ENCODE measurements around the gene DNAJA1. TPM values are rescaled to one million over a fixed set of nuclear protein-coding genes. Genes with fewer than 3 reads are reported as not detected.
"Not testable (repeated sequence)": the region's sequence is repeated elsewhere in the genome, so short reads cannot be mapped to it uniquely, and the experiment has no call there.

Gene DNAJA1
- 118 TPM for polyA plus RNA-seq (2013, experiment 1 of 2; ENCODE audit: insufficient read length)
- 113 TPM for polyA plus RNA-seq (2013, experiment 2 of 2; ENCODE audit: insufficient read length)

GRCh38 chr9:33024966-33025571 is at the start of gene DNAJA1:
Gene DNAJA1, plus strand, starts transcription at chr9:33025273. Its CDS starts 1,212 bp downstream, at chr9:33026485.
- DNase-seq: peak; percentile 95

GRCh38 chr9:32978051-32978450 is 47.0 kb upstream of the DNAJA1 start:
- no peak for DNase-seq

GRCh38 chr9:32986971-32987370 is 38.1 kb upstream of the DNAJA1 start:
- DNase-seq: peak; percentile 12

GRCh38 chr9:32989660-32990059 is 35.4 kb upstream of the DNAJA1 start:
- no peak for DNase-seq

DNA sequence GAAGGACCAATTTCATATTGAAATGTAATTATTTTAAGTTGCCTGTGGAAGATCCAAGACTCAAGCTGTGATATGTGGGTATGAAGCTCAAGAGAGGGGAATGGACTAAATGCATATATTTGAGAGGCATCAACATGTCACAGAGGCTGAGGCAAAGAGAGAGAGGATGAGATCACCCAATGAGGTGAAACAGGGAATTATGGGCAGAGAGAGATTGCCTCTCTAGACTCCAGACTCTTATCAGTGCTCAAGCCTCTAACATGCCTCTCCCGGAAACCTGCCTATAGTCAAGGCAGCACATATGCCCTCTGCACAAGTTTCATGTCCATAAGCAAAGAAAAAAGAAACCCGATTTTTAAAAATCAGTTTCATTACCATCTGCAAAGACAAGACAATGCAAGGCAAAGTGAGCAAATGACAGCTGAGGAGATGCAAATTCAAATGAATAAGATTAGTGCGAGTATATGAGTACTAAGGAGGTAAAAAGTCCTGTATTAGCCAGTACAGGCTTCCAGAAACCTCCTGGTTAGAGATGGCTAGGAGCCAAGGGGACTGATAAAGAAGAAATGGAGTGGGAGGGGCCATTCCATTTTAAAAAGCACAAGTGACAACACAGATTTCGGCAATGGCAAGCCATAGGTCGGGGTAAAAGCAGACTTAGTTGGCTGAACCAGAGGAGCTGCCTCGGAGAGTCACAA is 33.0 kb upstream of the DNAJA1 start:
- no peak for DNase-seq

GRCh38 chr9:32992595-32993238 is 32.4 kb upstream of the DNAJA1 start:
- DNase-seq: no peak

DNA sequence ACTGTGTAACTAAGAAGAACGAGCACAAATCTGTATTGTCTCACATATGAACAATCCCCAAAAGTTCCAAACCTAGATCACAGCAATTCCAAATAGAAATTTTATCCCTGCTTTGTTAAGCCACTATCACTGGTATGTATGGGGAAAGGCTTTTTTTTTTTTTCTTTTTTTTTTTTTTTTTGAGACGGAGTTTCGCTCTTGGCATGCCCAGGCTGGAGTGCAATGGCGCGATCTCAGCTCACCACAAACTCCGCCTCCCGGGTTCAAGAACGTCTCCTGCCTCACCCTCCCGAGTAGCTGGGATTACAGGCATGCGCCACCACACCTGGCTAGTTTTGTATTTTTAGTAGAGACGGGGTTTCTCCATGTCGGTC is 24.4 kb upstream of the DNAJA1 start:
- DNase-seq: peak; percentile 5

DNA sequence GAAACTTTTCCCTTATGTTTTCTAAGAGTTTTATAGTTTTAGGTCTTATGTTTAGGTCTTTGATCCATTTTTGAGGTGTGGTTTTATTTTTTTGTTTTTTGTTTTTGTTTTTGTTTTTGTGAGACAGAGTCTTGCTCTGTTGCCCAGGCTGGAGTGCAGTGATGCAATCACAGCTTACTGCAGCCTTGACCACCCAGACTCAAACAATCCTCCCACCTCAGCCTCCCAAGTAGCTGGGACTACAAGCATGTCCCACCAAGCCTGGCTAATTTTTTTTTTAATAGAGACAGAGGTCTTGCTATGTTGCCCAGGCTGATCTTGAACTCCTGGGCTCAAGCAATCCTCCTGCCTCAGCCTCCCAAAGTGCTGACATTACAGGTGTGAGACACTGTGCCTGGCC is 19.7 kb upstream of the DNAJA1 start:
- DNase-seq: not testable (repeated sequence)

DNA sequence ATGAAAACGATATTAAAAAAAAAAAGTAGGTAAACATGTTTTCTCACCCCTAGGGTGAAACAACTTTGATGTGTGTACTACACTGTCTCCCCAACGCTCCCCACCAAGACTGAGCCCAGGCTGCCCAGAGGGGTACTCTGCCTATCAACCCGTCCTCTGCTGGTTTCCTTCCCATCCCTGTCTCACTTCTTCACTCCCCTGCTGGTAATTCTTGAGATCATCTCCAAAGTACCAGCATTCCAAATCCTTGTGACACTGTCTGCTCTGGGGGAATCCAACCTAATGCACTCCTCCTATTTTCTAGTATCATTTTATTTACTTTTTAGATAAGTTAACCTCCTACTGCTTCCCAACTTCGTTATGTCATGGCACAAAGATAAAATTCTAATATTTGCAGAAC is 17.3 kb upstream of the DNAJA1 start:
- DNase-seq: no peak

DNA sequence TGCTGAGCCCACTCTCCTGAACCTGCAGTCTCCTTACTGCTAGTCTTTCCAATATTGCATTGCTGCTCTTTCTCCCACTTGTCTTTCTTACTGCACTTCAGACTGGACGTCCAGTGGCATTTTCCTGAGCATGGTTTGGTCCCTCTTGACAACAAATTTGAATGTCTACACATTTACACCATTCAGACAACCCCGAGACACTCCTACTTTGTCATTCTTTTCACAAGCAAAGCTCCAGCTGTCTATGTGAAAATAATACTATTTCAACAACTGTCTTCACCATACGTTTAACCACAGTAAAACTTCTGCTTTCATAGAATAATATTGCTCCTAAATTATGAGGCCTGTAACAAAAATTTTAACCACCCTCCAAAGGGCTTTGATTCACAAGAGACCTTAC is 13.2 kb upstream of the DNAJA1 start:
- DNase-seq: no peak

GRCh38 chr9:33012328-33013069 is 12.6 kb upstream of the DNAJA1 start:
- DNase-seq: no peak

DNA sequence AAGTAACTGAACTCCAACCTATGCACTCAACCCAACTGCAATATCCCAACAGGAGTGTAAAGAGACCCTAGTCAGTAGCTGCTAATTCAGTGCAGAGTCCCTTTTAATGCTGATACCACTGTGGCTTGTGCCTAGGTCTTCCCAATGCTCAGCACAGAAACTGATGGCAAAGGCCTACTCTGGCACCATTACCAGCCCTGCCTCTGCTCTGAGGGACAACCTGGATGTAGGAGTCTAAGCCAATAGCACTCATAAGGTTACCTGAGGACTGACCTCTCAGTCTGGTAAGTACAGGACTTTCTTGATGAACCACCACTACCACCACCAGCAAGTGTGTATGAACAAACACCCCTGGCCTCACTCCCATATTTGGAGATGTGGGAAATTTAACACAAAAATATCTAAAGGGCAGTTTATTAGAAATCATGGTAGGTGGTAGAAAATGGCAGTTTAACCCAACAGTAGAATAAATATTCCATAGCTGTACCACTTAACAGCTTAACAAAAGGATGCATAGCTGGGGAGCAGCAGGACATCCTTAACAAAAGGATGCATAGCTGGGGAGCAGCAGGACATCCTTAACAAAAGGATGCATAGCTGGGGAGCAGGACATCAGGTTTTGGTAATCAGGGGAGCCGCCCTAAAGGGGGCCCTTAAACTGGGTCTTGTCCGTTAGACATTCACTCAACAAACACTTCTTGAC is 11.0 kb upstream of the DNAJA1 start:
- DNase-seq: no peak

- no peak for DNase-seq
These were observed 10.4 kb upstream of the DNAJA1 start for GRCh38 chr9:33014665-33015014.

GRCh38 chr9:33017283-33018041 is 7.6 kb upstream of the DNAJA1 start:
- no peak for DNase-seq

GRCh38 chr9:33019797-33020196 is 5.3 kb upstream of the DNAJA1 start:
- no peak for DNase-seq

DNA sequence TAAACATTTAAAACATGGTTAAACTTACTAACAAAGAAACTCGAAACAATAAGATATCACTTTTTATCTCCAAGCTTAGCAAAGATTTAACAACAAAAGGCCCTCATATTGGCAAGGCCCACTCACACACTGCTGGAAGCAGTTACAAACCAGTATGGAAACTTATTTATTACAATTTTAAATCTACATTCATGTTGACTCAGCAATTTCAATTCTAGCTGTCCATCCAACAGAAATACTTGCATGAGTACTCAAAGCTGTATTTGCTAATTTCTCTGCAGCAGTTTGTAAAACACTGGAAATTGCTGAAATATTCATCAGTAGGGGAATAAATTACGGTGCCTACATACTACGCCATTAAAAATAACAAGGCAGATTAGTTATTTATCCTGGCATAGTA is 2.8 kb upstream of the DNAJA1 start:
- no peak for DNase-seq

DNA sequence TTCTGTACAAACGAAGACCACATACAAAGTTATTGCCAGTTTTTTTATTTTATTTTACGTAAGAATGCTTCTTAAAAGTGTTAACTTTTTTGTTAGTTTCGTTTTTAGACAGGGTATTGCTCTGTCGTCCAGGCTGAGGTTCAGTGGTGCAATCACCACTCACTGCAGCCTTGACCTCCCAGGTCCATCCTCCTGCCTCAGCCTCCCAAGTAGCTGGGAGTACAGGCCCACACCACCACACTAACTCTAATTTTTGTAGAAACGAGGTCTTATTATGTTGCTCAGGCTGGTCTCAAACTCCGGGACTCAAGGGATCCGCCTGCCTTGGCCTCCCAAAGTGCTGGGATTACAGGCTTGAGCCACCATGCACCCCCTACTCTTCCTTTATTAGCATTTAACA is 2.3 kb upstream of the DNAJA1 start:
- DNase-seq: no peak

DNA sequence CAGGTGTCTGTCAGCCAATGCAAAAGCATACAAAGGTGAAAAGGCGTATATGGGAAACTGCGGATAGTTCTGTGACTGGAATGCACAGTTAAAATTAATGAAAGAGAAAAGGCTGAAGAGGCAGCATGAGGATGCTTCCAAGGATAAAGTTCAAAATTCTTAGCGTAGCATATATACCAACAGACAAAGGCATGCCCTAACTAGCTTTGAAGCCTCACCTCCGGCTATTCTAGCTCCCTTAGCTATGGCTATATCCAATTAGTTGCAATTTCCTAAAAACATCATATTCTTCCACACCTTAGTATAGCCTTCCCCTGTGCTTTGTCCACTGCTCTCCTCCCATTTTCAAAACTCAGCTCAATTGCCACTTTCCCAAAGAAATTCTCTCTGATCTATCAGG is 1.4 kb upstream of the DNAJA1 start:
- no peak for DNase-seq

DNA sequence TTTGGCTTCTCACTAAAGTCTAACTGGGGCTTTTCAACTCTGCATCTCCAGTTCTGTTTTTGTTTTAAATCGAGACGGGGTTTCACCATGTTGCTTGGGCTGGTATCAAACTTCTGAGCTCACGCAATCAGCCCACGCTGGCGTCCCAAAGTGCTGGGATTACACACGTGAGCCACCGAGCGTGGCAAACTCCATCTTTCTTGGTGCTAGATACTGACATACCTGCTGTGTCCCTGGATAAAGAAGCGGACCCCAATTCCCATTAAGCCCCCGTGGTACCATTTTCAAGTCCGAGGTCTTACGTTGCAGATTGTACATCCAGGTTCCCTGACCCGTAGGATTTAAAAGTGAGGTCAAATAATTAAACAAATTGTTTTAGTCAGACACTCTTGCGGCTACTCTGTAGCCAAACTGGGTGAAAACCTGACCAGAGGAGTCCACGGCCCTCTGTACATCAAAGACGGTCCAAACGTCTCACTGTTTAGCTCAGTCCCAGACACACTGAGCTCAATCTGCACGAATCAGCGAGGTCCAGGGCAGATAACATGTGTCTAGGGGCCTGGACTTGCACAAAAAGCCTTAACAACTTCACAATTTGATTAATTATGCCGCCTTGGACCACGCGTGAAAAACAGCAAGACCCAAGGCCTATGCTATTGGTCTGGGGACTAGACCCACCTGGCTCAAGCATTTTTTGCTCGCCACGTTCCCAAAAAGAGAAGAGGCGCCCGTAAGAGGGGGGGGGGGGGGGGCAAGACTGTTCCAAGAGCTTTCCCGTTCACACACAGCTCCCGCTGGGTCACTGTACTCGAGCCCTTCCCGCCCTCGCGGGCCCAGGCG is 727 bp upstream of the DNAJA1 start:
- no peak for DNase-seq

GRCh38 chr9:33025572-33026342 is 684 bp downstream of the DNAJA1 start:
- DNase-seq: peak; percentile 44
